ENCODE measurements around the gene PTHLH. TPM values are rescaled to one million over a fixed set of nuclear protein-coding genes. Genes with fewer than 3 reads are reported as not detected.

The PTHLH gene
- total RNA-seq, 1 experiment from 2014 or later = 2.2 TPM

GRCh38 chr12:27971121-27971489, 1.4 kb downstream of the PTHLH start:
- H3K27me3 ChIP-seq (ENCODE audit: control insufficient read depth, insufficient read depth, low read length) = peaks cover 22% of the 10 kb centered on the region
- H3K4me3 ChIP-seq (ENCODE audit: low read depth in 2 of 2, low read length in 2 of 2) = peak overlapping the region; percentile 60 to 75
- no TSS peak for BruUV-seq (replicated peaks)
- ChIA-PET CTCF (interaction anchor here (1.2 kb wide), 1 partner anchor 30 kb away, joined by 3 read pairs; no protein-coding TSS in a partner anchor), POLR2A (no interaction called here)
- H3K9me3 ChIP-seq (ENCODE audit: control insufficient read depth, insufficient read depth, low read depth, low read length) = no peaks in the 10 kb centered on the region
- peaks cover under 1% of the 10 kb centered on the region; the same call in 1 of the 2 replicates for H3K36me3 ChIP-seq (ENCODE audit: control insufficient read depth, insufficient read depth, low read length)
- peaks cover 35% of the 10 kb centered on the region for H3K4me1 ChIP-seq (ENCODE audit: control insufficient read depth, insufficient read depth, low read length)
- TF ChIP-seq TCF7L2 (IDR thresholded peaks at IDR 0.05; ENCODE audit: low read depth, low read length) (no peak), POLR2AphosphoS5 (IDR thresholded peaks at IDR 0.05; ENCODE audit: low read depth, low read length) (no peak), CTCF (IDR thresholded peaks at IDR 0.05) (no peak), REST (IDR thresholded peaks at IDR 0.05; ENCODE audit: insufficient read depth in 1 of 2, low read depth in 2 of 2, low read length in 1 of 2) (no peak), SIN3A (IDR thresholded peaks at IDR 0.05; ENCODE audit: borderline replicate concordance, insufficient read depth, low read depth, low read length) (no peak)
- no peak overlapping the region for H3K27ac ChIP-seq (ENCODE audit: low read length)
- no peak for DNase-seq (ENCODE audit: low read depth, low spot score)
- intact Hi-C loops (cut with micrococcal nuclease; ENCODE audit: unreplicated experiment) (loop anchor here (2.0 kb wide), 1 partner anchor 202 kb away; no protein-coding TSS in a partner anchor), in situ Hi-C loops (cut with HindIII; ENCODE audit: low pct_unique_long_range_greater_than_20kb, low sequenced_read_pairs) (no loop called here)
- no peak for ATAC-seq

GRCh38 chr12:27970401-27971120, 2.0 kb downstream of the PTHLH start:
- ATAC-seq (peak; percentile 61), DNase-seq (ENCODE audit: low read depth, low spot score) (no peak)
- Histone ChIP-seq H3K9me3 (ENCODE audit: control insufficient read depth, insufficient read depth, low read depth, low read length) (no peaks in the 10 kb centered on the region), H3K4me1 (ENCODE audit: control insufficient read depth, insufficient read depth, low read length) (peaks cover 29% of the 10 kb centered on the region), H3K4me3 (ENCODE audit: low read depth in 2 of 2, low read length in 2 of 2) (peak overlapping the region; percentile 60 to 75), H3K36me3 (ENCODE audit: control insufficient read depth, insufficient read depth, low read length) (no peaks in the 10 kb centered on the region), H3K27me3 (ENCODE audit: control insufficient read depth, insufficient read depth, low read length) (peaks cover 17% of the 10 kb centered on the region), H3K27ac (ENCODE audit: low read length) (no peak overlapping the region)
- intact Hi-C loops (cut with micrococcal nuclease; ENCODE audit: unreplicated experiment) (loop anchor here (2.0 kb wide), 1 partner anchor 202 kb away; no protein-coding TSS in a partner anchor), in situ Hi-C loops (cut with HindIII; ENCODE audit: low pct_unique_long_range_greater_than_20kb, low sequenced_read_pairs) (no loop called here)
- ChIA-PET POLR2A (no interaction called here), CTCF (interaction anchor here (0.6 to 1.2 kb wide), 3 partner anchors 30 to 183 kb away, joined by 3 to 5 read pairs (median 5); no protein-coding TSS in a partner anchor)
- BruUV-seq (replicated peaks) = no TSS peak
- TF ChIP-seq SIN3A (IDR thresholded peaks at IDR 0.05; ENCODE audit: borderline replicate concordance, insufficient read depth, low read depth, low read length) (no peak), REST (IDR thresholded peaks at IDR 0.05; ENCODE audit: insufficient read depth in 1 of 2, low read depth in 2 of 2, low read length in 1 of 2) (no peak), TCF7L2 (IDR thresholded peaks at IDR 0.05; ENCODE audit: low read depth, low read length) (no peak), POLR2AphosphoS5 (IDR thresholded peaks at IDR 0.05; ENCODE audit: low read depth, low read length) (no peak), CTCF (IDR thresholded peaks at IDR 0.05) (no peak; the same call in none of the 2 replicates)

All from Panc1 (cell line).